ENCODE measurements around the gene DVL2.

Gene DVL2

GRCh38 chr17:7237266-7237760 lies 3.0 kb upstream of the DVL2 start:
- no peak for DNase-seq

GRCh38 chr17:7236808-7237207 lies 2.5 kb upstream of the DVL2 start:
- no peak for DNase-seq

DNA sequence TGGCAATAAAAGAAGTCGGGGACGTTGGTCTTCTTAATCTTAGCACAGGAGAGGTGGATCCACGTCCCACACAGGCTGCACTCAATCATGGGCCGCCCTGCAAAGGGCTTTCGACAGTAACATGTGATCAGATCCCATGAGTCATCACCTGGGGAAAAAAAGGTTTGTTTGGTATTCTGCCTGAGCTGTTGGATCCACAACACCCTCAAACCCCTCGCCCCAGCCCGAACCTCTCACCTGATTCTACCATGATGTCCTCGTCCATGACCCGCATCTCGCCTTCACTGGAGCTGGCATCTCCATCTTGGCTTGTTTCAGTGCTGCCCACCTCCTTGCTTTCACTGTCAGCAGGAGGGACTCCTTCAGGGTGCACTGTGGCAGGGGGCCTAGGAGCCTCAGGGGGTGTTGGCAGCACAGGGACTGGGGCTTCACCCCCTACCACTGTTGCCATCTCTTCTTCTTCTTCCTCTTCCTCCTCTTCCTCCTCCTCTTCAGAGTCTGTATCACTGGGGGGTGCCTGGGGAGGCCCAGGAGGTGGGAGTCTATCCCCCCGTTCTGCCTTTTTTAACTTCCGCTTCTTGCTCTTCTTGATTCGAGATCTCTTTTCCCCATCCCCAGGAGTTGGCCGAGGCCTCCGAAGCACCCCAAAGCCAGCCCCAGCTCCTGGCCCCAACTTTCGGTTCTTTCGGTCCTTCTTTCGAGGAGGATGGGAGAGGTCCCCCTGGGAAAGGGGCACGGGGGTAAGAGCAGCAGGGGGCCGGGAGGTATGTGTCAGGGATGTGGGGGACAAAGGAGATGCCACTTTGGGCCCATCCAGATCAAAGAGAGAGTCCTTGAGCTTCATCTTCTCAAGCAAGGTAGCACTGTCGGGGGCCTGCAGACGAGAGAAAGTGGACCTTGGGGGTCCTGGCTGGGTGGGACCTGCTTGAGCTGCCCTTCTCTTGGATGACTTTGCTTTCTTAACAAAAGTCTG lies 1.7 kb upstream of the DVL2 start:
- no peak for DNase-seq

DNA sequence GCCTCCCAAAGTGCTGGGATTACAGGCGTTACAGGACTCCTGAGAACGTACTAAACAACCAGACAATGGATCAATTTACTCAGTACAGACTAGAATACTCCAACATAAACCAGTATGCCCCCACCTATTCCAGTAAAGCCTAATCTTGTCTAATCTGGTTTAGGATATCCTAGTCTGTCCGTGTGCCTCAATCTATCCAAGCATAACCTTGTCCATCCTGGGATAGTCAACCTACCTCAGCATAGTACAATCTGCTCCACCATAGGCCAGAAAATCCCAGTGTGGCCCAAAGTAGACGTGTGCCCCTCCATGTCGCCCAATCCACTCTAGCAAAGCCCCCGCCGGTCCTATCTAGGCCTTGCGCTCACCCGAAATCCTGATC lies 625 bp downstream of the DVL2 start:
- DNase-seq = no peak

DNA sequence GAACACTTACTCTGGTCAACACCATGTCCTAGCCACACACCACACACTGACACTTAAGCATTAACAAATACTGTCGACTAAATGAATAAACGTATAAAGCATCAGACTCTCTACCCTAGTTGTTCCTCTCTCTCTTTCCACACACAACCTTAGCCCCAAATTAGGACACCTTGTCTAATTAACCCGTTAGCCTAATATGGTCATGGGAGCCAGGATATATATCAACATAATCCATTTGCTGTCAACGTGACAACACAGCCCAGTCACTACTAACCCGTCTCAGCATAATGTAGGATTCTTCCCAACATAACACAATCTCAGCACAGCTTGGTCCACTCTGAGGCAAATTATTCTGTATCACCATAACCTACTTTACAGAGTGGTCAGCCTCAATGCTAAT lies 2.2 kb downstream of the DVL2 start:
- no peak for DNase-seq

DNA sequence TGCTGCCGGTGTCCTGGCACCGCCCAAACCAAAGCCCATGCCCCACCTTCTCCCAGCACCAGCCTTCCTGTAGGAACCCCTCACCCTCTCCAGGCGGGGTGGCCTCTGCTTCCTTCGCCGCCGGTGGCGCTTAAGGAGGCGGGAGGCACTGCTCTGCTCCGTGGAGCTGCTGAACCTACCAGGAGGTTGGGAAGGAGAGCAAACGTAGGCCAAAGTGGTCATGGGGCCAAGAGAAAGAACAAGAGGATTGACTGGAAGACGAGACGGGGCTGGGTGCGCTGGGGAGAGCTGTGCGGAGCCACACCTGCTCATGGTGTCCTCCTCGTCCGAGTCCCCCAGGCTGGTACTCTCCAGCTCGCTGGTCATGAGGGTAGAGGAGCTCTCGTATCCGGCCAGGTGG lies 4.8 kb downstream of the DVL2 start:
- no peak for DNase-seq

DNA sequence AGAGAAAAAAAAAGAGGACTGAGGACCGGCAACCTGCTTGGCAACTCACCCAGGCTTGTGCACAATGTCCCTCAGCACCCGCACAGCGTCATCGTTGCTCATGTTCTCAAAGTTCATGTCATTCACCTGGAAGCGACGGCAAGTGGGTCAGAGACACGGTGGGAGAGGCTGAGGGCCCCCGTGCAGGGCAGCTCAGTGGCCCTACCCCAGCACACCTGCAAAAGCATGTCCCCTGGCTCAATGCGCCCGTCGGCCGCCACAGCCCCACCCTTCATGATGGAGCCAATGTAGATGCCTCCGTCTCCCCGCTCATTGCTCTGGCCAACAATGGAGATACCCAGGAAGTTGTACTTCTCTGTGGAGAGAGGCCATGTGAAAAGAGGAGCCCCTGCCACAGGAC lies 5.4 kb downstream of the DVL2 start:
- DNase-seq = no peak

GRCh38 chr17:7226721-7227710 lies 7.3 kb downstream of the DVL2 start:
- DNase-seq = no peak

GRCh38 chr17:7225711-7226331 lies 8.5 kb downstream of the DVL2 start:
- DNase-seq = no peak

DNA sequence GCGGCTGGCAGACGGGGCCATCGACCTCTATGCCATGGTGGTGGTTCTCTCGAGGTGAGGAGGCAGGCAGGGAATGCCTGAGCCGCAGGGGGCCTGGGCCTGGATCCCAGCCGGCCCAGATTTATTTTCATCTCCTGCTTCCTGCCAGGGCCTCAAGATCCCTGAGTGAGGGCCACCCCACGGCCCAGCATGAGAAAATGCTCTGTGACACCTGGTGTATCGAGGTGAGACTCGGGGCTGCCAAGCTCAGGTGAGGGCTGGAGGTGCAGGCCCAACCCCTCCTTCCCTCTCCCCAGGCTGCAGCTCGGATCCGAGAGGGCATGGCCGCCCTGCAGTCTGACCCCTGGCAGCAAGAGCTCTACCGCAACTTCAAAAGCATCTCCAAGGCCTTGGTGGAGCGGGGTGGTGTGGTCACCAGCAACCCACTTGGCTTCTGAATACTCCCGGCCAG lies 9.6 kb downstream of the DVL2 start:
- no peak for DNase-seq

- no peak for DNase-seq
These were observed 10.2 kb downstream of the DVL2 start for GRCh38 chr17:7224110-7224509.

- DNase-seq = no peak
These were observed 10.9 kb downstream of the DVL2 start for GRCh38 chr17:7223375-7223774.

GRCh38 chr17:7222972-7223292 lies 11.4 kb downstream of the DVL2 start:
- no peak for DNase-seq

- no peak for DNase-seq
These were observed 12.0 kb downstream of the DVL2 start for GRCh38 chr17:7222093-7222971.

DNA sequence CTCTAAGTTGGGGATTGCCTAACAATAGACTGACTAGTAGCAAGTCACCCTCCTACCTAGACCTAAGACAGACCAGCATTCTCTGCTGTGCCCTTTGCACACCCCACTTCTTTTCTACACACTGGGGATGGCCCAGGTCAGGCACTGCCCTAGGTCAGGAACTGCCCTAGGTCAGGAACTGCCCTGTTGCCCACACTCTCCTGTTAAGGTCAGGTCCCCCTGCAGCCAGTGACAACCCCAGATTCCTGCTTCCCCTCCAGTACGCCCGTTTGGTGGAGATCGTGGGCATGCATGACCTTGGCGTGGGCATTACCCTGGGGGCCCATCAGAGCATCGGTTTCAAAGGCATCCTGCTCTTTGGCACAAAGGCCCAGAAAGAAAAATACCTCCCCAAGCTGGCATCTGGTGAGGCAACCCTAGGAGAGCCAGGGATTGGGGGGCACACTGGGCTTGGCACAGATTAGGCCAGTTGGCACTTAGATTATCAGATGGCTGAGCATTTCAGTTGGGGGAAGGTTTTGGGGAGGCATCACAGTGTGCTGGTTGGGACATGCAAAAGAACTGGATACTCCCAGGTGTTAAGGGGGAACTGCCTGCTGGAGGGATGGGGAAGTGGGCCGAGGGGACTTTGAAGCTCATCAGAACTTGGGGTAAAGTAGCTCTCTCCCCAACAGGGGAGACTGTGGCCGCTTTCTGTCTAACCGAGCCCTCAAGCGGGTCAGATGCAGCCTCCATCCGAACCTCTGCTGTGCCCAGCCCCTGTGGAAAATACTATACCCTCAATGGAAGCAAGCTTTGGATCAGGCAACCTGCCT lies 12.8 kb downstream of the DVL2 start:
- DNase-seq = no peak

- peak in 2 of 4 experiments; percentile 30 to 49 for DNase-seq
These were observed 13.6 kb downstream of the DVL2 start for GRCh38 chr17:7220593-7221277.

DNA sequence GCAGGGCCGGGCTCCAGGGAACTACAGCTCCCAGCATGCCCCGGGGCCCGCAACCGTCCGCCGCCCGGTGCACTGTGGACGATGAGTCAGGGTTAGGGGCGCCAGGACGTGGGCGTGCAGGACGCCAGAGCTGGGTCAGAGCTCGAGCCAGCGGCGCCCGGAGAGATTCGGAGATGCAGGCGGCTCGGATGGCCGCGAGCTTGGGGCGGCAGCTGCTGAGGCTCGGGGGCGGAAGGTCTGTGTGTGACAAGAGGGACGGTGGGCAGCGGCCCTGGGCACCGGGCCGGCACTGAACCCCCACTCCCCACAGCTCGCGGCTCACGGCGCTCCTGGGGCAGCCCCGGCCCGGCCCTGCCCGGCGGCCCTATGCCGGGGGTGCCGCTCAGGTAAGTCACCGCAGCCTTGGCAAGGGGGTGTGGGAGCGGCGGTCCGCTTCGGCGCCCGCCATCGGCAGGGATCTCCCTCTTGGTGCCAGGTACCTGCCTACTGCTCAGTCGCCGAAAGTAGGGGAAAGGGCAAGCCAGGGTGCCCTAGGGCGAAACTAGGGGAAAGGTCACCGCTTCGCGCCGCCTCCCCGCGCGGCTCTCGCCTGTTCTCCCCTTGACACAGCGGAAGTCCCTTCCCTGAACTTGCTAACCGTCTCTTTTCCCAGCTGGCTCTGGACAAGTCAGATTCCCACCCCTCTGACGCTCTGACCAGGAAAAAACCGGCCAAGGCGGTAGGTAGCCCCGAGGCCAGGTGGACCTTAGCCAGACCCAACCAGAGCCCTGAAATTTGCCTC lies 14.3 kb downstream of the DVL2 start, which contains the start of the genes ACADVL and DLG4:
Gene ACADVL (plus strand): TSS at position 127 of the 781 bp plus-strand sequence. CDS start 47 bp downstream, at position 174.
Gene DLG4 (minus strand): TSS at position 25 of the 781 bp plus-strand sequence.
- peak in 3 of 4 experiments; percentile 44 to 65 (median 63) for DNase-seq

- DNase-seq = no peak
These were observed 15.0 kb downstream of the DVL2 start for GRCh38 chr17:7219229-7219811.

- DNase-seq = no peak
These were observed 15.6 kb downstream of the DVL2 start for GRCh38 chr17:7218758-7219157.

Data from activated naive CD4-positive, alpha-beta T cell (primary cell).